ENCODE data around the gene SLC6A6. TPM values are rescaled to one million over a fixed set of nuclear protein-coding genes. Genes with fewer than 3 reads are reported as not detected.

Gene SLC6A6
- total RNA-seq, 2 donors from 2014 or later = 81.5 to 85.9 TPM

DNA sequence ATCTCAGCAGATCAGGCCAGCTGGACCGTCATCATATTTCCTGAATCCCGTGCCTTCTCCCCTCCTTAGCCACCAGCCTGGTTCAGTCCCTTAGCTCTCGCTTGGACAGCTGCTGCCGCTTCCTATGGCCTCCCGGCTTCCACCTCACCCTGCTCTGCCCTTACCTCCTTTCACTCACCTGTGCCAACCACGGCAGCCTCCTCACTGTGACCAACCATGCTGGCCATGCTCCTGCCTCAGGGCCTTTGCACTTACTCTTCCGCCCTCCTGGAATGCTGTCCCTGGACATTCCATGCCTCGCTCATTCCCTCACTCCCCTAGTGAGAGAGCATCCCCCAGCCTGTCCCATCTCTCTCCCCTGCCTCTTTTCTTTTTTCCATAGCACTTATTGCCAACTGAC lies 118.6 kb downstream of the SLC6A6 start:
- no peaks in the 10 kb centered on the region for H3K9me3 ChIP-seq
- no peak overlapping the region for H3K4me3 ChIP-seq
- H3K36me3 ChIP-seq = peaks cover 12% of the 10 kb centered on the region
- TF ChIP-seq, protein P1, sequence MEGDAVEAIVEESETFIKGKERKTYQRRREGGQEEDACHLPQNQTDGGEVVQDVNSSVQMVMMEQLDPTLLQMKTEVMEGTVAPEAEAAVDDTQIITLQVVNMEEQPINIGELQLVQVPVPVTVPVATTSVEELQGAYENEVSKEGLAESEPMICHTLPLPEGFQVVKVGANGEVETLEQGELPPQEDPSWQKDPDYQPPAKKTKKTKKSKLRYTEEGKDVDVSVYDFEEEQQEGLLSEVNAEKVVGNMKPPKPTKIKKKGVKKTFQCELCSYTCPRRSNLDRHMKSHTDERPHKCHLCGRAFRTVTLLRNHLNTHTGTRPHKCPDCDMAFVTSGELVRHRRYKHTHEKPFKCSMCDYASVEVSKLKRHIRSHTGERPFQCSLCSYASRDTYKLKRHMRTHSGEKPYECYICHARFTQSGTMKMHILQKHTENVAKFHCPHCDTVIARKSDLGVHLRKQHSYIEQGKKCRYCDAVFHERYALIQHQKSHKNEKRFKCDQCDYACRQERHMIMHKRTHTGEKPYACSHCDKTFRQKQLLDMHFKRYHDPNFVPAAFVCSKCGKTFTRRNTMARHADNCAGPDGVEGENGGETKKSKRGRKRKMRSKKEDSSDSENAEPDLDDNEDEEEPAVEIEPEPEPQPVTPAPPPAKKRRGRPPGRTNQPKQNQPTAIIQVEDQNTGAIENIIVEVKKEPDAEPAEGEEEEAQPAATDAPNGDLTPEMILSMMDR (IDR thresholded peaks at IDR 0.05) = no peak
- H3K27ac ChIP-seq = peak overlapping the region; percentile 90 to 95
- peaks cover 0 to 61% of the 10 kb centered on the region in 2 donors for H3K4me1 ChIP-seq
- DNase-seq (ENCODE audit: low spot score) = no peak
- no peaks in the 10 kb centered on the region for H3K27me3 ChIP-seq

DNA sequence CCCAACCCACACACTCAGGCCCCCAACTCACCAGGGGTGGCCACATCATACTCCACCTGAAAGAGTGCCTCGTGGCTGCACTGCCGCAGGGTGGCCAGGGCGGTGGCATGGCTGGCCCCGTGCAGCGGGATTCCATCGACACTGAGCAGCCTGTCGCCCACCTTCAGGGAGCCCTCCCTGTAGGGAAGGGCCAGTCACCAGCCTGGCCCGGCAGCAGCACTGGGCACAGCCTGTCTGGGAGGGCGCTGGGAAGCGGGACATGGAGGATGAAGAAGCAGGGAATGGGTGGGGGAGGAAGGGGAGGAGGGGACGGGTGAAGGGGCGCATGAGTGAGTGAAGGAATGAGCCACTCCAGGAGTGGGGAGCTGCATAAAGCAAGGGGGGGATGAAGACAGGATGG lies 119.2 kb downstream of the SLC6A6 start:
- no peak for DNase-seq (ENCODE audit: low spot score)

DNA sequence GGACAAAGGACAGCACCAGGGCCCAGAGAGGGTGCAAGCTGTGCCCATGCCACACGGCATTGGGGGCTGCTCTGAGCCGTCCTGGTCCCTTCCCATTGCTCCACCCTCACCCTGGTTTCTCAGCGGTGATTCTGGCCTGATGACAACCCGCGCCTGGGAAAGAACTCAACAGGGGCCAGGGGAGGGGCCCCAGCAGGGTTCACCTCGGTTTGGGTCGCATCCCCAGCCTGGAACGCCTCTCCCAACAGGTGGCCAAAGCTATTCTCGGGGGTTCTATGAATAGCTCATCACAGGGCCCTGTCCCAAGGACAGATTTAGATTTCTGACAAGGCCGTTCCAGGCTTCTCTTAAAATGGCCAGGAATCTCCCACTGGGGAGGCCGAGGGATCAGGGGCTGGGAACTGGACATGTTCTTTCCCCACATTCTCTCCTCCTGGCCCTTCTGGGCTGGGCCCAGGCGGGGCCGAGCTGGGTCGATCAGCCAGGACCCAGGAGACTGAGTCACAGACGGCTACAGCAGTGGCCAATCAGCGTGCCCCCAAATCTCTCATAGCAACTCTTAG lies 119.8 kb downstream of the SLC6A6 start:
- Histone ChIP-seq H3K27me3 (no peaks in the 10 kb centered on the region), H3K9me3 (no peaks in the 10 kb centered on the region), H3K36me3 (peaks cover 11% of the 10 kb centered on the region), H3K27ac (peak overlapping the region; percentile 90 to 95), H3K4me3 (no peak overlapping the region), H3K4me1 (peaks cover 0 to 73% of the 10 kb centered on the region in 2 donors)
- DNase-seq (ENCODE audit: low spot score) = no peak
- TF ChIP-seq, protein P1 (IDR thresholded peaks at IDR 0.05) = no peak

More for the DNA sequence above, 119.2 kb downstream of the SLC6A6 start:
- TF ChIP-seq, protein P1 (IDR thresholded peaks at IDR 0.05) = no peak
- Histone ChIP-seq H3K27me3 (no peaks in the 10 kb centered on the region), H3K4me3 (no peak overlapping the region), H3K4me1 (peaks cover 0 to 67% of the 10 kb centered on the region in 2 donors), H3K36me3 (peaks cover 11% of the 10 kb centered on the region), H3K9me3 (no peaks in the 10 kb centered on the region), H3K27ac (peak overlapping the region; percentile 90 to 95)

DNA sequence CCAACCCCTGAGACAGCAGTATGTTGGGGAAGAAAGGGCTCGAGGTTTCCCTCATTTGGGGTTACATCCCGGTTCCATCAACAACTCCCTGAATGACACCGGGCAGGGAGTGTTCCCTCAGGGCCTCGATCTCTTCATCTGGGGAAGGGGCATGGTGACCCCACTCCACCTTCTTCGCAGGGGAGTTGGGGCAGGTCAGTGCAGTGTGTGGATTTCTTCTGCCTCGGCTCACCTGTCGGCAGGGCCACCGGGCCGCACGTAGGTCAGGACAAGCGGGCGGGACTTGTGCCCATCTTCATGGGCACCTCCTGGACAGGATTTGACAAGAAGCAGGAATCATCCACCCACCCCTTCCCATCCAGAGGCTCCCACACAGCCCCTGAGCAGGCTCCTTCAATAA lies 120.4 kb downstream of the SLC6A6 start:
- Histone ChIP-seq H3K27me3 (no peaks in the 10 kb centered on the region), H3K27ac (peak overlapping the region; percentile 90 to 95), H3K4me1 (peaks cover 0 to 73% of the 10 kb centered on the region in 2 donors), H3K9me3 (no peaks in the 10 kb centered on the region), H3K36me3 (peaks cover 11% of the 10 kb centered on the region), H3K4me3 (no peak overlapping the region)
- TF ChIP-seq, protein P1 (IDR thresholded peaks at IDR 0.05) = no peak
- no peak for DNase-seq (ENCODE audit: low spot score)

DNA sequence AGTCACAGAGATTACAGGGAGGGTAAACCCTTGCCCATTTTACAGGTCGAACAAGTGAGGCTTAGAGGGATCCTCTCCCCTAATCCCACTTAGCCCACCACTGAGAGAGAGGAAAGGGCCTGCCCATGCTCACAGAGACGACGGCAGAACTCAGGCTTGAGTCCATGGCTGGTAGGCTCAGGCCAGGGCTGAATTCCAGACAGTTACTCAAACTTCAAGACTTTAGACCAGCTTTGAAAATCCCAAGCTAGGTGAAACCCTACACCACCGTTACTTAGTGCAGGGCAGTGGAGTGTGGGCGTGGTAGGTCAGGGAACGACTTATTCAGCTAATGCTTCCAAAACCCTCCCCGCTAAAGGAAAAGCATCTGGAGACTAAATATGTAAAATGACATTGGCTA lies 121.4 kb downstream of the SLC6A6 start:
- H3K27me3 ChIP-seq = no peaks in the 10 kb centered on the region
- H3K27ac ChIP-seq = peak overlapping the region; percentile 90 to 95
- DNase-seq (ENCODE audit: low spot score) = no peak
- no peak overlapping the region for H3K4me3 ChIP-seq
- H3K36me3 ChIP-seq = peaks cover 11% of the 10 kb centered on the region
- no peaks in the 10 kb centered on the region for H3K9me3 ChIP-seq
- H3K4me1 ChIP-seq = peaks cover 0 to 69% of the 10 kb centered on the region in 2 donors
- TF ChIP-seq, protein P1 (IDR thresholded peaks at IDR 0.05) = no peak

DNA sequence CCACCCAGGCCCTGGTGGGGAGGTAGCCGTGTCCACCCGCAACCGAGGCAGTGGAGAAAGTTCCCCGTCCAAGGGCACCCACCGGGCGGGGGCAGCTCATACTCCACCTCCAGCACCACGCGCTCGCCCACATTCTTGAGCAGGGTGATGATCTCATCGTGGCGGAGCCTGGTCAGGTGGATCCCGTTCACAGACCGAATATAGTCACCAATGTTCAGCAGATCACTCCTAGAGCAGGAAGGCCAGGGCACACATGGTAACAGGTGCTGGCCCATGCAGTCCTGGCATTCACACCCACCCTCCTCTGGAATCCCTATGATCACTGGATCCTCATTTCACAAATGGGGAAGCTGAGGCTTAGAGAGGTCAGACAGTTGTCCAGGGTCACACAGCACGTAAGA lies 121.9 kb downstream of the SLC6A6 start:
- Histone ChIP-seq H3K36me3 (peaks cover 11% of the 10 kb centered on the region), H3K4me1 (peaks cover 0 to 69% of the 10 kb centered on the region in 2 donors), H3K4me3 (no peak overlapping the region), H3K9me3 (no peaks in the 10 kb centered on the region), H3K27me3 (no peaks in the 10 kb centered on the region), H3K27ac (peak overlapping the region; percentile 90 to 95)
- TF ChIP-seq, protein P1 (IDR thresholded peaks at IDR 0.05) = no peak
- DNase-seq (ENCODE audit: low spot score) = peak; percentile 77

Measured in right atrium auricular region (tissue), 2 donors.